ENCODE data around the gene TINAGL1. TPM values are rescaled to one million over a fixed set of nuclear protein-coding genes. Genes with fewer than 3 reads are reported as not detected.

The TINAGL1 gene
- total and polyA plus RNA-seq, 2 of the 13 experiments (the other 11 are each of a cell fraction or from before 2014, with no cell fraction given), result 24.7 to 76.8 TPM

DNA sequence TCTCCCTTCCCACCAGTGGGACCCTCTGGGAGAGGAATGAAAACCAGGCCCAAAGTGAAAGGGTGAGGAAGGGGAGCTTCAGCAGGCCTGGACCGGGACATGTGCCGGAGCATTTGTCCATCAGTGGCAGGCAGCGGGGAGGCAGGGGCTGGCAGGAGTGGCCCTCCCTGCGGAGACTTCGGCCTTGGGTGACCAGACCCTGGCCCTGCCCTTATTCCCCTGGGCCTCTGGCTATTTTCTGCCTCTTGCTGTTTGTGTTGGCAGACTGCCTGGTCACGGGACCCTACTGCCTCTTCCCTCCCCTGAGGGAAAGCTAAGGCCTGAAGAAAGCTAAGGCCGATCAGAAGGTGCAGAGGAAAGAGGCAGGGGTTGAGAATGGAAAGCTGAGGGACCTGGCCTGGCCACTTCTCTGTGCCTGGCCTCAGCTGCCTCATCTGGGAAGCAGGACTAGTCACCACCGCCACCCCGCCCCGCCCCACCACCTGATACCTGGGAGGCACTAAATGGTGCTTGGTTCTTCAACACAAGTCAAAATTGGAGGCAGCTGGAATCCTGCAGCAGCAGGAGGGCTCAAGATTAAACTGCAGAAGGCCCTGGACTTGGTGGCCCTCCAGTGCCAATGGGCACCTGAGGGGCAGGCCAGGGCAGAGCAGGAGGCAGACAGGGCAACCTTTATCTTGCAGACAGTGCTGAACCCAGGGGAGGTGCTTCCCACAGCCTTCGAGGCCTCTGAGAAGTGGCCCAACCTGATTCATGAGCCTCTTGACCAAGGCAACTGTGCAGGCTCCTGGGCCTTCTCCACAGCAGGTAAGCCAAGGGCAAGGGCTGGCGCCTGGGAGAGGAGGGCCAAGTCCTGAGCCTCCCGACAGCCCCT lies 7.9 kb downstream of the TINAGL1 start (continued):
- TF ChIP-seq, protein P1, sequence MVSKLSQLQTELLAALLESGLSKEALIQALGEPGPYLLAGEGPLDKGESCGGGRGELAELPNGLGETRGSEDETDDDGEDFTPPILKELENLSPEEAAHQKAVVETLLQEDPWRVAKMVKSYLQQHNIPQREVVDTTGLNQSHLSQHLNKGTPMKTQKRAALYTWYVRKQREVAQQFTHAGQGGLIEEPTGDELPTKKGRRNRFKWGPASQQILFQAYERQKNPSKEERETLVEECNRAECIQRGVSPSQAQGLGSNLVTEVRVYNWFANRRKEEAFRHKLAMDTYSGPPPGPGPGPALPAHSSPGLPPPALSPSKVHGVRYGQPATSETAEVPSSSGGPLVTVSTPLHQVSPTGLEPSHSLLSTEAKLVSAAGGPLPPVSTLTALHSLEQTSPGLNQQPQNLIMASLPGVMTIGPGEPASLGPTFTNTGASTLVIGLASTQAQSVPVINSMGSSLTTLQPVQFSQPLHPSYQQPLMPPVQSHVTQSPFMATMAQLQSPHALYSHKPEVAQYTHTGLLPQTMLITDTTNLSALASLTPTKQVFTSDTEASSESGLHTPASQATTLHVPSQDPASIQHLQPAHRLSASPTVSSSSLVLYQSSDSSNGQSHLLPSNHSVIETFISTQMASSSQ (IDR thresholded peaks at IDR 0.05; ENCODE audit: low read depth), result no peak
- TF ChIP-seq, protein P1 (CRISPR knock-in tag; IDR thresholded peaks at IDR 0.05; ENCODE audit: borderline replicate concordance), result peak; percentile 35; the same call in 1 of the 2 replicates
- TF ChIP-seq TRIM24 (CRISPR knock-in tag; IDR thresholded peaks at IDR 0.05), result no peak
- no peak for TF ChIP-seq DMAP1 (CRISPR knock-in tag; IDR thresholded peaks at IDR 0.05)
- no peak for TF ChIP-seq HMG20A (CRISPR knock-in tag; IDR thresholded peaks at IDR 0.05; ENCODE audit: borderline replicate concordance)
- no peak; the same call in 1 of the 2 replicates for TF ChIP-seq SAP130 (CRISPR knock-in tag; IDR thresholded peaks at IDR 0.05; ENCODE audit: low read depth)
- no peak for TF ChIP-seq RCOR2 (CRISPR knock-in tag; IDR thresholded peaks at IDR 0.05)
- peak; percentile 37; the same call in 1 of the 2 replicates for TF ChIP-seq ZNF350 (CRISPR knock-in tag; IDR thresholded peaks at IDR 0.05; ENCODE audit: borderline replicate concordance, low read depth)
- no peak for TF ChIP-seq ZNF160 (CRISPR knock-in tag; IDR thresholded peaks at IDR 0.05)
- peak; percentile 48; the same call in 1 of the 2 replicates for TF ChIP-seq SP5 (CRISPR knock-in tag; IDR thresholded peaks at IDR 0.05; ENCODE audit: borderline replicate concordance, low read depth)
- TF ChIP-seq EED (CRISPR knock-in tag; IDR thresholded peaks at IDR 0.05), result no peak
- no peak for TF ChIP-seq ZMYM3 (CRISPR knock-in tag; IDR thresholded peaks at IDR 0.05)
- no peak for TF ChIP-seq ISX (CRISPR knock-in tag; conservative IDR thresholded peaks at IDR 0.05)
- peak; percentile 75 for TF ChIP-seq PHF21A (CRISPR knock-in tag; IDR thresholded peaks at IDR 0.05)
- no peak for TF ChIP-seq ZNF263 (CRISPR knock-in tag; IDR thresholded peaks at IDR 0.05)
- TF ChIP-seq FOXA1 (IDR thresholded peaks at IDR 0.05), result no peak
- peak; percentile 91 for TF ChIP-seq FOXA1 (CRISPR knock-in tag; IDR thresholded peaks at IDR 0.05)
- TF ChIP-seq, protein P2, sequence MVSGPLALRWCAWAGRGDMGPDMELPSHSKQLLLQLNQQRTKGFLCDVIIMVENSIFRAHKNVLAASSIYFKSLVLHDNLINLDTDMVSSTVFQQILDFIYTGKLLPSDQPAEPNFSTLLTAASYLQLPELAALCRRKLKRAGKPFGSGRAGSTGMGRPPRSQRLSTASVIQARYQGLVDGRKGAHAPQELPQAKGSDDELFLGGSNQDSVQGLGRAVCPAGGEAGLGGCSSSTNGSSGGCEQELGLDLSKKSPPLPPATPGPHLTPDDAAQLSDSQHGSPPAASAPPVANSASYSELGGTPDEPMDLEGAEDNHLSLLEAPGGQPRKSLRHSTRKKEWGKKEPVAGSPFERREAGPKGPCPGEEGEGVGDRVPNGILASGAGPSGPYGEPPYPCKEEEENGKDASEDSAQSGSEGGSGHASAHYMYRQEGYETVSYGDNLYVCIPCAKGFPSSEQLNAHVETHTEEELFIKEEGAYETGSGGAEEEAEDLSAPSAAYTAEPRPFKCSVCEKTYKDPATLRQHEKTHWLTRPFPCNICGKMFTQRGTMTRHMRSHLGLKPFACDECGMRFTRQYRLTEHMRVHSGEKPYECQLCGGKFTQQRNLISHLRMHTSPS (CRISPR knock-in tag; IDR thresholded peaks at IDR 0.05; ENCODE audit: low read depth), result peak; percentile 60; the same call in 1 of the 2 replicates
- TF ChIP-seq, protein P3, sequence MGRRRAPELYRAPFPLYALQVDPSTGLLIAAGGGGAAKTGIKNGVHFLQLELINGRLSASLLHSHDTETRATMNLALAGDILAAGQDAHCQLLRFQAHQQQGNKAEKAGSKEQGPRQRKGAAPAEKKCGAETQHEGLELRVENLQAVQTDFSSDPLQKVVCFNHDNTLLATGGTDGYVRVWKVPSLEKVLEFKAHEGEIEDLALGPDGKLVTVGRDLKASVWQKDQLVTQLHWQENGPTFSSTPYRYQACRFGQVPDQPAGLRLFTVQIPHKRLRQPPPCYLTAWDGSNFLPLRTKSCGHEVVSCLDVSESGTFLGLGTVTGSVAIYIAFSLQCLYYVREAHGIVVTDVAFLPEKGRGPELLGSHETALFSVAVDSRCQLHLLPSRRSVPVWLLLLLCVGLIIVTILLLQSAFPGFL (CRISPR knock-in tag; IDR thresholded peaks at IDR 0.05), result no peak
- TF ChIP-seq, protein P4, sequence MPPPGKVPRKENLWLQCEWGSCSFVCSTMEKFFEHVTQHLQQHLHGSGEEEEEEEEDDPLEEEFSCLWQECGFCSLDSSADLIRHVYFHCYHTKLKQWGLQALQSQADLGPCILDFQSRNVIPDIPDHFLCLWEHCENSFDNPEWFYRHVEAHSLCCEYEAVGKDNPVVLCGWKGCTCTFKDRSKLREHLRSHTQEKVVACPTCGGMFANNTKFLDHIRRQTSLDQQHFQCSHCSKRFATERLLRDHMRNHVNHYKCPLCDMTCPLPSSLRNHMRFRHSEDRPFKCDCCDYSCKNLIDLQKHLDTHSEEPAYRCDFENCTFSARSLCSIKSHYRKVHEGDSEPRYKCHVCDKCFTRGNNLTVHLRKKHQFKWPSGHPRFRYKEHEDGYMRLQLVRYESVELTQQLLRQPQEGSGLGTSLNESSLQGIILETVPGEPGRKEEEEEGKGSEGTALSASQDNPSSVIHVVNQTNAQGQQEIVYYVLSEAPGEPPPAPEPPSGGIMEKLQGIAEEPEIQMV (CRISPR knock-in tag; IDR thresholded peaks at IDR 0.05; ENCODE audit: low read depth), result no peak
- no peak for TF ChIP-seq MEIS2 (CRISPR knock-in tag; IDR thresholded peaks at IDR 0.05)
- no peak for TF ChIP-seq DPF2 (CRISPR knock-in tag; IDR thresholded peaks at IDR 0.05; ENCODE audit: borderline replicate concordance, low read depth)
- TF ChIP-seq ZNF841 (CRISPR knock-in tag; IDR thresholded peaks at IDR 0.05; ENCODE audit: borderline replicate concordance), result no peak

Data from HepG2 (cell line).